SK-N-DZ (cell line): ENCODE data around the gene WNT4. TPM values are rescaled to one million over a fixed set of nuclear protein-coding genes. Genes with fewer than 3 reads are reported as not detected.

Source experiments
- DNase-seq: peaks from one replicate; pipeline ENCODE4 v3.0.0-alpha.2; 2015; ENCODE audit warnings: low spot score
- polyA plus RNA-seq, 2 experiments: library from polyadenylated mRNA; depleted of rRNA; stranded (reverse); fragments of >200 nt; gene quantifications; 2 replicates each; pipeline ENCODE4 v1.2.3, GENCODE V29; 2014

The WNT4 gene
- polyA plus RNA-seq (2014; cell fraction: cytosol; rRNA removed), result not detected in 2 replicates
- not detected in 2 replicates for polyA plus RNA-seq (2014; cell fraction: nucleus; rRNA removed)

DNA sequence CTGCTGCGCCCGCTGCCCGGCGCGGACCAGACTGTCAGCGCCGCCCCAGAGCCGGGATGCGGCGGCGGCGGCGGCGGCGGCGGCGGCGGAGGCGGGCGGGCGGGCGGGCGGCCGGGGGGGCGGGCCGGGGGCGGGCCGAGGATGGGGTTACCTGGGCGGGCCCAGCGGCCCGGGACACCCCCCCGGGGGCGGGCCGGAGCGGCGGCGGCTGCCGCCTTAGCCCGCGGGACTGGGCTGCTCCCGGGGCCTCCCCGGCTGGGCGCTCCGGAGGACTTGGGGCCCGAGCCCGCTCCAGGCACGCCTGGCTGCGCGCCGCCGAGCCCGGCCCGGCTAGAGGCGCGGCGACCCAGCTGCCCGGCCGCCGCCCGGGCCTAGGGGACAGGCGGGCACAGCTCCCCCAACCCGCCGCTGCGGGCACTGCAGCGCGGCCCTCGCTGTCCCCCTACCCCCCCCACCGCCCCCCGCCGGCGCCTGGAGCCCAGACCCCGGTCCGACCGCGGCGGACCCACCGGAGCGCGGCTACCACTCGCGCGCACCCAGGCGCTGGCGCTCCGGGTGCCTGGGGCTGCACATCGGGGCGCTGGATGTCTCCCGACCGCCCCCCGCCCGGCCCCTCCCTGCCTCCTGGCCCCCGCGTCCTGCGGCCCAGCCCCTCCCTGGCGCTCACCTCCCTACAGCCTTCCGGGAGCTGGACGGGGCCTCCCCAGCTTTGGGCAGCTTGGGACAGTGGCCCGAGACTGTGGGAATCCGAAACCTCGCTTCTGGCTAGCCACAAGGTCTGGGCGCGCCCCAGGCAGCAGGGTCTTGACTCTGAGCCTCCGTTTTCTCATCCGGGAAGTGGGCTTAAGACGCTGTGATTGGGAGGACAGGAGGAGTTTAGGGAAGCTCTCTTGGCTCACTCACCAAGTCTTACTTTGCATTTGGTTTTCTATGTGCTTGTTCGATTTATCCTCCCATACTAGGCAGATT is at the start of gene WNT4:
Gene WNT4, minus strand, starts transcription at position 33 of the 969 bp plus-strand sequence. CDS start 175 bp downstream, outside the sequence.
- no peak for DNase-seq

GRCh38 chr1:22190731-22191130 is 47.8 kb upstream of the WNT4 start:
- no peak for DNase-seq

DNA sequence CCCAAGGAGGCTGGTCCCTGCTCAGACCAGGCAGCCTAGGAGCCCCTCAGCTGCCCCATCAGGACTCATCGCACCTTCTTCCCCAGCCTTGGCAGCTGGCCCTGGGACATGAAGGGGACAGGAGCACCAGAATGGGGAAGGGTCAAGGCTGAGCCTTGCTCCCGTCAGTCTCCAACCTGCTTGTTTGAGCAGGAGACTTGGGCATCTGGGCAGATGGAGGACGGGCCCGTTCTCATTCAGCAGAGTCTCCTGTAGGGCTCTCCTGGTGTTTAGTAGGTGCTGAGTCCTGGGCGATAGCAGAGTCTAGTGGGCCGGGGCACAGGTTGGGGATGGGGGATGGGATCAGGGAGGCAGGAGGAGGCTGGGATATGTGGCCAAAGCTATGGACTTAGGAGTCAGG is 47.4 kb upstream of the WNT4 start:
- no peak for DNase-seq

- no peak for DNase-seq
Observed at GRCh38 chr1:22189619-22190018, 46.7 kb upstream of the WNT4 start.

DNA sequence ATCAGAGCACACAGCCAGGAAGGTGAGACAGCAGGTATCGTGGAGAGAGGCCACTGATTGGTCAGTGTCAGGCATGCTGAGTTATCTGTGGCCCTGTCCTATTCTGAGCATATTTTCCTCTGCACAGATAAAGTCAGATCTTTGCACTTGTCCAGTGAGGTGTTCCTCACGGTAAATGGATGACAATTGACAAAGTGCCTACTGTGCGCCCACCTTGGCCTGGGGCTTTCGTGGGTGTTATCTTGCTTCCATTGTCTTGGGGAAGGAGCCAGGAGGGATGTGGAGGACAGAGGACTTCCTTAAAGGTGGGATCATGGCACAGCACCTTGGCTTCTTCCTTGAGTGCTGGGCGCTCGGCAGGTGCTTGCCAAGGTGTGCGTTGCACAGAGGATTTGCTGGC is 46.0 kb upstream of the WNT4 start:
- no peak for DNase-seq

- no peak for DNase-seq
Observed at GRCh38 chr1:22188436-22188835, 45.5 kb upstream of the WNT4 start.

DNA sequence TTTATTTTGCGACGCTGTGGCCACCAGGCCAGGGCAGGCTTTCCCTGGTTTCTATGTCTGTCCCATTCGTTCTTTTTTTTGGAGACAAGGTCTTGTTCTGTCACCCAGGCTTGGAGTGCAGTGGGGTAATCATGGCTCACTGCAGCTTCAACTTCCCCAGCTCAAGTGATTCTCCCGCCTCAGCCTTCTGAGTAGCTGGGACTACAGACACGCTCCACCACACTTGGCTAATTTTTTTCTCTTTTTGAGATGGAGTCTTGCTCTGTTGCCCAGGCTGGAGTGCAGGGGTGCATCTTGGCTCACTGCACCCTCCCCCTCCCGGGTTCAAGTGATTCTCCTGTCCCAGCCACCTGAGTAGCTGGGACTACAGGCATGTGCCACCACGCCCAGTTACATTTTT is 43.4 kb upstream of the WNT4 start:
- no peak for DNase-seq

GRCh38 chr1:22184892-22185612 is 42.2 kb upstream of the WNT4 start:
- no peak for DNase-seq

DNA sequence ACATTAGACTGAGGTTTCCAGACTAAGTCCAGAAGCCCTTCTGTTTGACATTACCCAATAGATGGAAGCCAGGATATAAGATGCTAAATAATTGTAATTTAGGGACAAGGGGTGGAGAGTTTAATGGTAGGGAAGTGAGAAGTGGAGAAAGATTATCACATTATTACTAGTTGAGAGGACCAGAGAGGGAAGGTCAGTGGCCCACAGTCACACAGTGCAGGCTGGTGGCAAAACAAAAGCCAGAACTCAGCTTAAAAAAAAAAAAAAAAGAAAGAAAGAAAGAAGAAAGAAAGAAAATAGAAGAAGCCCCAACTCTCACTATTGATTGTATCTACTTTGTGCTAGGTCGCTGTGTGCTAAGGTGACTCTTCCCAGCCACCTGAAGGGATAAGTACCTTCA is 41.6 kb upstream of the WNT4 start:
- DNase-seq, result no peak

DNA sequence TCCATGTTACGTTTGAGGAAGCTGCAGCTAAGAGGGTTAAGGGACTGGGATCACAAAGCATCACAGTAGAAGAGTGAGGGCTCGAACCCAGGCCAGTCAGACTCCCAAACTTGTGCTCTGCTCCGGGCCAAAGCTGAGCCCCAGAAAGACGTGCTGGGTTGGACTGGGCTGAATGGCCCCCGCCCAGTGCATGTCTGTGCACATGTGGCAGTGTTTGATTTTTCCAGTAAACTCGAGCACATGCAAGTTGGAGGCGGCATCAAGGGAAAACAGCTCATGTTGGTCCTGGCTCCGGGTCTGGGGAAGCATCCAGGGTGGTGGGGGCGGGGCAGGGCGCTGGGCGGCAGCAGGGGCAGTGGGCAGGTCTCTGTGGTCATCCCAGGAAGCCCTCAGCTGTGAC is 39.8 kb upstream of the WNT4 start:
- DNase-seq, result no peak

- DNase-seq, result no peak
Observed at GRCh38 chr1:22179197-22179803, 36.4 kb upstream of the WNT4 start.

DNA sequence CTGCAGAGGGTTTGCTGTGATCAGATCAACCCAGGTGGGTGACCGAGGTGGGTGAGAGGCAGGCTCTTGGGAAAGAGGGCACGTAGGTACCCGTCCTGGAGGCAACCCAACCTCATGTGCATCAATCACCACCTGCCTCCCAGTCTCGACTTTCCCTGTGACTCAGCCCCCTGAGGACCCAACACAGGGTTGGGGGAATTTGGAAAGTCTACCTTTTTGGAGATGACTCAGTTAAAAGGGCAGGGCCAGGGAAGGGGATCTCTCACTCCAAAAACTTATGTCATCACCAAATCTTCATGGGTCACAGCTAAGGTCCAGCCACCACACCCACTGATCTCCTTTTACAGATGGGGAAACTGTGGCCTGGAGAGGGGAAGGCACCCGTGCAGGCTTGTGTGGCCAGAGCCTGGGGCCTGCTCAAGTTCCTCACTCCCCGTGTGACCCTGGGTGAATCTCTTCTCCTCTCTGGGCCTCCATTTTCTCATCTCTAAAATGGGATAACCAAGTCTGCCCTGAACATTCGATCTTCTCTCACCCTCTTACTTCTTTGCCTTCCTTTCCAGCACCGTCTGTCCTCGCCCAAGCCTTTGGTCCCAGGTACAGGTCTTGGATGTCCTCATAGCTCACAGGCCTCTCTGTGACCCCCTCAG is 34.6 kb upstream of the WNT4 start:
- DNase-seq, result no peak

DNA sequence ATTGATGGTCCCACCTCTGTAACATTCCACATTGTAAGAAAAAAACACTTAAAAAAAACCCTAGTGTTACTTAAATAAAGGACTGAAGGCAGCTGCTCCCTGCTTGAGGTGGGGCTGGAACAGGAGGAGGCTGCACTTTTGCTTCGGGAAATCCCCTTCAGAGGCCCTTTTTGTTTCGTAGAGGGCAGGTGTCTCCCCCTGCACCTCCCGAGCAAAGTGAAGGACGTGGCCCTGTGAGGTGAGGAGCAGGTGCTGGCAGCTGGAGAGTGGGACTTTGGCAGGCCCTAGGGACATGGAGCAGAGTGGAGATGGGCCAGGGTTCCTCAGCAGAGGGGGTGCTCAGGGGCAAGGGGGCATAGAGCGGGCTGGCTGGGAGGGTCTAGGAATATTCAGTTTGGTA is 33.4 kb upstream of the WNT4 start:
- no peak for DNase-seq

- DNase-seq, result no peak
Observed at GRCh38 chr1:22174446-22175220, 31.7 kb upstream of the WNT4 start.

- DNase-seq, result no peak
Observed at GRCh38 chr1:22171951-22172715, 29.2 kb upstream of the WNT4 start.

GRCh38 chr1:22169816-22170215 is 26.9 kb upstream of the WNT4 start:
- DNase-seq, result no peak

DNA sequence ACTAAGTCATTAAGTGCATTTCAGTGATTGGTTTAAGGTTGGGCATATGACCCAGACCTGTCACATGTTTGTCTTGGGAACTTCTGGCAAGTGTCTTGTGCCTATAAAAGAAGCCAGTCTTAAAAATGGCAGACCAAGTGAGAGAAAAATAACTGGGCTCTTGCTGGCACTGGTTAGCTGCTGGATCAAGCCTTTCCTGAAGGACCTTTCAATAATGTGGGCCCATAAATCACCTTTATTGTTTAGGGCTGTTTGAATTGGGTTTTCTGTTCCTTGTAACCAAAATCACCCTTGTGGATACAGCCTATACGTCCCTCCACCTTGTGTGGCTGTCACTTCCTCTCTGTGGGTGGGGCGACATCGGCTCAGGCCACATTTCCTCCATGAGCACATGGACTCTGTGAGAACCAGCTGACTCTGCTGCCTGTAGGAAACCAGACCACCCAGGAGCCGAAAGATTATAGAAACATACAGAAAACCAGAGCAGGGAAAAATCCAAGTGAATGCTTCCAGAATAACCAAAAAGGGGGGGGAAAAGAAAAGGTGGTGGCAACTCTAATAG is 25.6 kb upstream of the WNT4 start:
- no peak for DNase-seq

DNA sequence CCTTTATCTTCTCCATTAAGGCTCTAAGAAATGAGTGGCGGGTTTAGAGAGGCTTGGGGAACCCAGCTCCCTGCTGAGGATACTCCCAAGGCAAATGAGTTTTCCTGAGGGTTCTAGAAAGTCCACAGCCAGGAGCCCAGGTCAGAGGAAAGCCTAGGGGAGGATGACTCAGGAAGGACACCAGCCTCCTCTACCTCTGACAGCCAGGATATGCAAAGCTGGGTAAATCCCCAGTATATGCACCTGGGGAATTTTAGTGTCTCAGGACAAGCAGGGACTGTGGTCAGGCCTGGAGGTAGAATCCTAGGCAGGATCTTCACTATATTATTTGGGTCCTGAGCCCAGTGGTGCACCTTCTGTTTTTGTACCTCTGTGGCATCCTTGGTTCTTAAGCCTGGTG is 23.5 kb upstream of the WNT4 start:
- no peak for DNase-seq
